Activated T-cell treated with anti-CD3 and anti-CD28 coated beads, Interleukin-2, amount 50 U/mL, for 72 hours (primary cell): ENCODE data around the gene CDKAL1. TPM values are rescaled to one million over a fixed set of nuclear protein-coding genes. Genes with fewer than 3 reads are reported as not detected.

Experiments used
- ATAC-seq, 2 donors: fragments of 150-1000 bp; cut with Tn5 transposase; replicated peaks in 1 of 2; 2 replicates each; pipeline ENCODE4 v1.10.0; 2021; ENCODE audit warnings: moderate library complexity in 2 of 2, mild to moderate bottlenecking in 1 of 2
- DNase-seq, 2 donors: peaks; one replicate each; pipeline ENCODE4 v3.0.0; 2021 to 2022; ENCODE audit warnings: mixed read lengths in 1 of 2
- H3K27ac Mint-ChIP-seq: one replicate; pipeline ENCODE4 v1.8.0; 2022; ENCODE audit warnings: mild to moderate bottlenecking, moderate library complexity, mixed read lengths
- H3K27me3 Mint-ChIP-seq: one replicate; pipeline ENCODE4 v1.8.0; 2022; ENCODE audit warnings: low read depth, mixed read lengths
- H3K36me3 Mint-ChIP-seq, 2 donors: one replicate each; pipeline ENCODE4 v1.8.0; 2022; ENCODE audit warnings: mixed read lengths in 2 of 2, mild to moderate bottlenecking in 1 of 2; ENCODE audit not compliant: insufficient read depth in 2 of 2
- H3K4me1 Mint-ChIP-seq: one replicate; pipeline ENCODE4 v1.8.0; 2022; ENCODE audit warnings: low read depth, mixed read lengths
- H3K4me3 Mint-ChIP-seq, 2 donors: one replicate each; pipeline ENCODE4 v1.8.0; 2022; ENCODE audit warnings: mild to moderate bottlenecking in 2 of 2, mixed read lengths in 2 of 2, moderate library complexity in 2 of 2
- H3K9me3 Mint-ChIP-seq, 2 donors: one replicate each; pipeline ENCODE4 v1.8.0; 2022; ENCODE audit warnings: mixed read lengths in 2 of 2
- total RNA-seq, 2 donors: library from RNA; stranded (reverse); gene quantifications; one replicate each; pipeline ENCODE4 v1.2.3, GENCODE V29; 2022

The CDKAL1 gene
- total RNA-seq, 2 donors from 2014 or later: 25.9 to 29.8 TPM

GRCh38 chr6:20681243-20681684 lies 147.0 kb downstream of the CDKAL1 start:
- H3K4me1 Mint-ChIP-seq: peaks cover 12% of the 10 kb centered on the region
- H3K27ac Mint-ChIP-seq: no peak overlapping the region
- H3K4me3 Mint-ChIP-seq: peak overlapping the region in 1 of 2 donors; percentile 51
- peak; percentile 29 to 47 for ATAC-seq
- no peaks in the 10 kb centered on the region for H3K27me3 Mint-ChIP-seq
- no peak for DNase-seq
- no peaks in the 10 kb centered on the region for H3K36me3 Mint-ChIP-seq
- peaks cover 0 to 5% of the 10 kb centered on the region in 2 donors for H3K9me3 Mint-ChIP-seq

- no peaks in the 10 kb centered on the region for H3K36me3 Mint-ChIP-seq
- no peak overlapping the region for H3K27ac Mint-ChIP-seq
- ATAC-seq (no peak), DNase-seq (no peak)
- peaks cover 0 to 5% of the 10 kb centered on the region in 2 donors for H3K9me3 Mint-ChIP-seq
- no peak overlapping the region for H3K4me3 Mint-ChIP-seq
- H3K27me3 Mint-ChIP-seq: no peaks in the 10 kb centered on the region
- H3K4me1 Mint-ChIP-seq: peaks cover 32% of the 10 kb centered on the region
Measured at GRCh38 chr6:20684474-20684873, 150.2 kb downstream of the CDKAL1 start.

- peaks cover 30% of the 10 kb centered on the region for H3K4me1 Mint-ChIP-seq
- no peak for DNase-seq
Measured at GRCh38 chr6:20686142-20686541, 151.9 kb downstream of the CDKAL1 start.

GRCh38 chr6:20687494-20687893 lies 153.2 kb downstream of the CDKAL1 start:
- no peak overlapping the region for H3K4me3 Mint-ChIP-seq
- H3K36me3 Mint-ChIP-seq: peaks cover 0 to 1% of the 10 kb centered on the region in 2 donors
- no peak overlapping the region for H3K27ac Mint-ChIP-seq
- DNase-seq (no peak), ATAC-seq (no peak)
- peaks cover 38% of the 10 kb centered on the region for H3K4me1 Mint-ChIP-seq
- H3K9me3 Mint-ChIP-seq: peaks cover 0 to 5% of the 10 kb centered on the region in 2 donors
- no peaks in the 10 kb centered on the region for H3K27me3 Mint-ChIP-seq

More at GRCh38 chr6:20686142-20686541, 151.9 kb downstream of the CDKAL1 start:
- H3K27me3 Mint-ChIP-seq: no peaks in the 10 kb centered on the region
- peaks cover 0 to 5% of the 10 kb centered on the region in 2 donors for H3K9me3 Mint-ChIP-seq
- no peak overlapping the region for H3K27ac Mint-ChIP-seq
- no peak for ATAC-seq
- no peaks in the 10 kb centered on the region for H3K36me3 Mint-ChIP-seq
- H3K4me3 Mint-ChIP-seq: no peak overlapping the region

- Mint-ChIP-seq H3K27ac (peak overlapping the region; percentile 91), H3K4me1 (peaks cover 47% of the 10 kb centered on the region)
Measured at GRCh38 chr6:20688710-20689500, 154.6 kb downstream of the CDKAL1 start.

GRCh38 chr6:20691185-20691584 lies 156.9 kb downstream of the CDKAL1 start:
- Mint-ChIP-seq H3K4me1 (peaks cover 53% of the 10 kb centered on the region), H3K27me3 (no peaks in the 10 kb centered on the region), H3K9me3 (no peaks in the 10 kb centered on the region), H3K27ac (no peak overlapping the region), H3K36me3 (peaks cover 0 to 1% of the 10 kb centered on the region in 2 donors), H3K4me3 (no peak overlapping the region)
- ATAC-seq: no peak
- no peak for DNase-seq

More at GRCh38 chr6:20688710-20689500, 154.6 kb downstream of the CDKAL1 start:
- peak overlapping the region; percentile 1 to 72 for H3K4me3 Mint-ChIP-seq
- H3K36me3 Mint-ChIP-seq: peaks cover 0 to 1% of the 10 kb centered on the region in 2 donors
- H3K9me3 Mint-ChIP-seq: peaks cover 0 to under 1% of the 10 kb centered on the region in 2 donors
- no peaks in the 10 kb centered on the region for H3K27me3 Mint-ChIP-seq
- peak; percentile 60 to 76 for ATAC-seq
- DNase-seq: no peak

GRCh38 chr6:20692023-20692422 lies 157.8 kb downstream of the CDKAL1 start:
- no peaks in the 10 kb centered on the region for H3K9me3 Mint-ChIP-seq
- ATAC-seq (no peak), DNase-seq (no peak)
- H3K4me3 Mint-ChIP-seq: no peak overlapping the region
- peaks cover 57% of the 10 kb centered on the region for H3K4me1 Mint-ChIP-seq
- no peaks in the 10 kb centered on the region for H3K27me3 Mint-ChIP-seq
- H3K36me3 Mint-ChIP-seq: peaks cover 0 to 1% of the 10 kb centered on the region in 2 donors
- H3K27ac Mint-ChIP-seq: peak overlapping the region; percentile 40

- no peak overlapping the region for H3K4me3 Mint-ChIP-seq
- H3K27me3 Mint-ChIP-seq: no peaks in the 10 kb centered on the region
- ATAC-seq (no peak), DNase-seq (no peak)
- peaks cover 60% of the 10 kb centered on the region for H3K4me1 Mint-ChIP-seq
- no peaks in the 10 kb centered on the region for H3K9me3 Mint-ChIP-seq
- peaks cover 0 to 1% of the 10 kb centered on the region in 2 donors for H3K36me3 Mint-ChIP-seq
- H3K27ac Mint-ChIP-seq: no peak overlapping the region
Measured at GRCh38 chr6:20693466-20694063, 159.3 kb downstream of the CDKAL1 start.

- Mint-ChIP-seq H3K4me1 (peaks cover 54% of the 10 kb centered on the region), H3K4me3 (no peak overlapping the region), H3K27me3 (no peaks in the 10 kb centered on the region), H3K27ac (peak overlapping the region; percentile 38), H3K36me3 (peaks cover 0 to 1% of the 10 kb centered on the region in 2 donors), H3K9me3 (no peaks in the 10 kb centered on the region)
- ATAC-seq (no peak), DNase-seq (no peak)
Measured at GRCh38 chr6:20696676-20697075, 162.4 kb downstream of the CDKAL1 start.

- Mint-ChIP-seq H3K9me3 (no peaks in the 10 kb centered on the region), H3K4me1 (peaks cover 48% of the 10 kb centered on the region), H3K36me3 (no peaks in the 10 kb centered on the region), H3K27me3 (no peaks in the 10 kb centered on the region), H3K4me3 (peak overlapping the region in 1 of 2 donors; percentile 10), H3K27ac (peak overlapping the region; percentile 66)
- ATAC-seq (no peak), DNase-seq (no peak)
Measured at GRCh38 chr6:20698675-20699074, 164.4 kb downstream of the CDKAL1 start.

- DNase-seq (no peak), ATAC-seq (no peak)
- Mint-ChIP-seq H3K36me3 (no peaks in the 10 kb centered on the region), H3K27ac (no peak overlapping the region), H3K9me3 (no peaks in the 10 kb centered on the region), H3K27me3 (no peaks in the 10 kb centered on the region), H3K4me1 (peaks cover 53% of the 10 kb centered on the region), H3K4me3 (no peak overlapping the region)
Measured at GRCh38 chr6:20699402-20699801, 165.1 kb downstream of the CDKAL1 start.

- H3K27ac Mint-ChIP-seq: no peak overlapping the region
- peaks cover 53% of the 10 kb centered on the region for H3K4me1 Mint-ChIP-seq
- H3K4me3 Mint-ChIP-seq: no peak overlapping the region
- no peaks in the 10 kb centered on the region for H3K9me3 Mint-ChIP-seq
- ATAC-seq: no peak
- no peak for DNase-seq
- no peaks in the 10 kb centered on the region for H3K27me3 Mint-ChIP-seq
- no peaks in the 10 kb centered on the region for H3K36me3 Mint-ChIP-seq
Measured at GRCh38 chr6:20700375-20700774, 166.1 kb downstream of the CDKAL1 start.

GRCh38 chr6:20702366-20702765 lies 168.1 kb downstream of the CDKAL1 start:
- no peak overlapping the region for H3K4me3 Mint-ChIP-seq
- H3K4me1 Mint-ChIP-seq: peaks cover 64% of the 10 kb centered on the region
- no peak for ATAC-seq
- no peak overlapping the region for H3K27ac Mint-ChIP-seq
- H3K36me3 Mint-ChIP-seq: no peaks in the 10 kb centered on the region
- H3K9me3 Mint-ChIP-seq: no peaks in the 10 kb centered on the region
- no peaks in the 10 kb centered on the region for H3K27me3 Mint-ChIP-seq
- DNase-seq: no peak
